H9 (cell line): Measurements from ENCODE around the gene CRK. TPM values are rescaled to one million over a fixed set of nuclear protein-coding genes. Genes with fewer than 3 reads are reported as not detected.
"Not testable (repeated sequence)": the region's sequence is repeated elsewhere in the genome, so short reads cannot be mapped to it uniquely, and the experiment has no call there.

Experiments
- DNase-seq: peaks from one replicate; pipeline ENCODE4 v3.0.0-alpha.2; 2017
- H2AFZ ChIP-seq: one replicate; pipeline ENCODE4 v1.6.1; 2013; ENCODE audit warnings: mild to moderate bottlenecking, low read length, control low read depth, moderate library complexity
- H2AK5ac ChIP-seq: 2 replicates; pipeline ENCODE4 v1.6.1; 2013; ENCODE audit warnings: low read length, control low read depth, mixed read lengths; ENCODE audit not compliant: insufficient read length
- H2BK120ac ChIP-seq: one replicate; pipeline ENCODE4 v1.6.1; 2013; ENCODE audit warnings: low read depth, mild to moderate bottlenecking, low read length, control low read depth, inconsistent platforms; ENCODE audit not compliant: poor library complexity, severe bottlenecking
- H2BK12ac ChIP-seq: 2 replicates; pipeline ENCODE4 v1.6.1; 2013; ENCODE audit warnings: low read length, control low read depth, mixed read lengths, low read depth; ENCODE audit not compliant: insufficient read length
- H2BK15ac ChIP-seq: 2 replicates; pipeline ENCODE4 v1.6.1; 2013; ENCODE audit warnings: low read depth, low read length, control low read depth
- H2BK20ac ChIP-seq: one replicate; pipeline ENCODE4 v1.6.1; 2013; ENCODE audit warnings: low read depth, mild to moderate bottlenecking, low read length, control low read depth, inconsistent platforms; ENCODE audit not compliant: poor library complexity, severe bottlenecking
- H2BK5ac ChIP-seq: 2 replicates; pipeline ENCODE4 v1.6.1; 2013; ENCODE audit warnings: low read length, control low read depth, mixed read lengths; ENCODE audit not compliant: insufficient read length
- H3K14ac ChIP-seq: 2 replicates; pipeline ENCODE4 v1.6.1; 2013; ENCODE audit warnings: low read length, control low read depth; ENCODE audit not compliant: insufficient read depth
- H3K18ac ChIP-seq: 2 replicates; pipeline ENCODE4 v1.6.1; 2013; ENCODE audit warnings: low read depth, mild to moderate bottlenecking, mixed read lengths, low read length, control low read depth; ENCODE audit not compliant: insufficient read length
- H3K23ac ChIP-seq: 2 replicates; pipeline ENCODE4 v1.6.1; 2013; ENCODE audit warnings: low read length, control low read depth, mixed read lengths, low read depth; ENCODE audit not compliant: insufficient read length
- H3K23me2 ChIP-seq: 2 replicates; pipeline ENCODE4 v1.6.1; 2013; ENCODE audit warnings: low read depth, mild to moderate bottlenecking, mixed read lengths, low read length, control low read depth; ENCODE audit not compliant: insufficient read length, poor library complexity, severe bottlenecking
- H3K27ac ChIP-seq: 2 replicates; pipeline ENCODE4 v1.5.1; 2013; ENCODE audit warnings: low read length, control low read depth, mixed read lengths, low read depth; ENCODE audit not compliant: insufficient read length
- H3K27me3 ChIP-seq: 2 replicates; pipeline ENCODE4 v1.6.1; 2013; ENCODE audit warnings: low read length, control low read depth, inconsistent platforms; ENCODE audit not compliant: insufficient read depth
- H3K4ac ChIP-seq: 2 replicates; pipeline ENCODE4 v1.6.1; 2013; ENCODE audit warnings: low read depth, mild to moderate bottlenecking, control low read depth, inconsistent platforms, low read length, moderate library complexity
- H3K4me1 ChIP-seq: 2 replicates; pipeline ENCODE4 v1.6.1; 2013; ENCODE audit warnings: low read length, control low read depth, inconsistent platforms; ENCODE audit not compliant: insufficient read depth
- H3K4me2 ChIP-seq: 2 replicates; pipeline ENCODE4 v1.6.1; 2013; ENCODE audit warnings: low read length, control low read depth, mixed read lengths; ENCODE audit not compliant: insufficient read length, insufficient read depth
- H3K56ac ChIP-seq: 2 replicates; pipeline ENCODE4 v1.6.1; 2013; ENCODE audit warnings: low read depth, mild to moderate bottlenecking, mixed read lengths, low read length, control low read depth; ENCODE audit not compliant: insufficient read length
- H3K79me1 ChIP-seq: 2 replicates; pipeline ENCODE4 v1.6.1; 2013; ENCODE audit warnings: low read depth, mild to moderate bottlenecking, moderate library complexity, low read length, control low read depth, inconsistent platforms; ENCODE audit not compliant: insufficient read depth, poor library complexity, severe bottlenecking
- H3K79me2 ChIP-seq: 2 replicates; pipeline ENCODE4 v1.6.1; 2013; ENCODE audit warnings: low read length, control low read depth, inconsistent platforms; ENCODE audit not compliant: insufficient read depth
- H3K9ac ChIP-seq: 2 replicates; pipeline ENCODE4 v1.6.1; 2013; ENCODE audit warnings: low read length, control low read depth, mixed read lengths; ENCODE audit not compliant: insufficient read length; ENCODE audit errors: extremely low read depth
- H3K9me3 ChIP-seq: one replicate; pipeline ENCODE4 v1.6.1; 2013; ENCODE audit warnings: low read depth, low read length, inconsistent platforms; ENCODE audit not compliant: control insufficient read depth
- H3T11ph ChIP-seq: one replicate; pipeline ENCODE4 v1.6.1; 2013; ENCODE audit warnings: mild to moderate bottlenecking, low read length, control low read depth, inconsistent platforms
- H4K20me1 ChIP-seq: one replicate; pipeline ENCODE4 v1.6.1; 2013; ENCODE audit not compliant: control insufficient read depth, insufficient read length, insufficient read depth
- H4K5ac ChIP-seq: 2 replicates; pipeline ENCODE4 v1.6.1; 2013; ENCODE audit warnings: low read depth, mild to moderate bottlenecking, mixed read lengths, low read length, control low read depth; ENCODE audit not compliant: insufficient read length
- H4K8ac ChIP-seq: replicated peaks from 2 replicates; pipeline ENCODE4 v1.6.1; 2013; ENCODE audit warnings: low read length, control low read depth, mixed read lengths, low read depth; ENCODE audit not compliant: insufficient read length
- H4K91ac ChIP-seq: 2 replicates; pipeline ENCODE4 v1.6.1; 2013; ENCODE audit warnings: low read depth, mild to moderate bottlenecking, moderate library complexity, mixed read lengths, low read length, control low read depth; ENCODE audit not compliant: insufficient read length
- H3K27ac Mint-ChIP-seq, 3 experiments: 2 replicates in 2 of 3; 3 replicates in 1 of 3; pipeline ENCODE4 v1.8.0; 2020 to 2021; ENCODE audit warnings: mixed read lengths in 3 of 3, mild to moderate bottlenecking in 1 of 3, moderate library complexity in 1 of 3
- H3K27me3 Mint-ChIP-seq: 2 replicates; pipeline ENCODE4 v1.8.0; 2021; ENCODE audit warnings: low read depth, mild to moderate bottlenecking, moderate library complexity, mixed read lengths
- H3K36me3 Mint-ChIP-seq, 3 experiments: 2 replicates in 2 of 3; 3 replicates in 1 of 3; pipeline ENCODE4 v1.8.0; 2020 to 2021; ENCODE audit warnings: low read depth in 3 of 3, mixed read lengths in 3 of 3; ENCODE audit not compliant: insufficient read depth in 1 of 3
- H3K4me1 Mint-ChIP-seq, 2 experiments: 2 replicates each; pipeline ENCODE4 v1.8.0; 2020; ENCODE audit warnings: mixed read lengths in 2 of 2
- H3K4me3 Mint-ChIP-seq, 2 experiments: 2 replicates in 1 of 2; 3 replicates in 1 of 2; pipeline ENCODE4 v1.8.0; 2020 to 2021; ENCODE audit warnings: mild to moderate bottlenecking in 2 of 2, mixed read lengths in 2 of 2, moderate library complexity in 1 of 2
- H3K9me3 Mint-ChIP-seq, 2 experiments: 2 replicates in 1 of 2; 3 replicates in 1 of 2; pipeline ENCODE4 v1.8.0; 2020; ENCODE audit warnings: mild to moderate bottlenecking in 2 of 2, mixed read lengths in 2 of 2, moderate library complexity in 1 of 2
- WGBS: extraction: QIAGEN DNeasy Blood & Tissue Kit; methylation state at CpG from one replicate; pipeline ENCODE4 v1.1.7; 2013; ENCODE audit warnings: missing lambda C conversion rate, low lambda C conversion rate, mixed read lengths; ENCODE audit not compliant: insufficient read length; ENCODE audit errors: extremely low coverage; 5-methylcytosine and 5-hydroxymethylcytosine counted together
- total RNA-seq: library from RNA; stranded (reverse); gene quantifications from 2 replicates; pipeline ENCODE4 v1.2.1, GENCODE V29; 2021
- TF ChIP-seq, protein P1 (sequence below): fragments of 200-600 bp; sonication (generic); conservative IDR thresholded peaks from 3 replicates; pipeline ENCODE4 v1.8.0; 2021; ENCODE audit warnings: antibody characterized with exemption, mild to moderate bottlenecking

The CRK gene
- total RNA-seq, 1 experiment from 2014 or later, result 58.9 TPM

- H3K4me1 ChIP-seq, result no peaks in the 10 kb centered on the region; the same call in 1 of the 2 replicates
- H3K36me3 Mint-ChIP-seq, result peaks cover 14 to 38% (median 25%) of the 10 kb centered on the region in 3 experiments; a peak in 6 of 7 replicates
- no peak overlapping the region for H2BK5ac ChIP-seq
- no CpG with 5 or more reads among the region's 5 CpGs for WGBS
- H3K79me1 ChIP-seq, result peaks cover 5% of the 10 kb centered on the region
- H3K14ac ChIP-seq, result no peak overlapping the region
- TF ChIP-seq, protein P1, sequence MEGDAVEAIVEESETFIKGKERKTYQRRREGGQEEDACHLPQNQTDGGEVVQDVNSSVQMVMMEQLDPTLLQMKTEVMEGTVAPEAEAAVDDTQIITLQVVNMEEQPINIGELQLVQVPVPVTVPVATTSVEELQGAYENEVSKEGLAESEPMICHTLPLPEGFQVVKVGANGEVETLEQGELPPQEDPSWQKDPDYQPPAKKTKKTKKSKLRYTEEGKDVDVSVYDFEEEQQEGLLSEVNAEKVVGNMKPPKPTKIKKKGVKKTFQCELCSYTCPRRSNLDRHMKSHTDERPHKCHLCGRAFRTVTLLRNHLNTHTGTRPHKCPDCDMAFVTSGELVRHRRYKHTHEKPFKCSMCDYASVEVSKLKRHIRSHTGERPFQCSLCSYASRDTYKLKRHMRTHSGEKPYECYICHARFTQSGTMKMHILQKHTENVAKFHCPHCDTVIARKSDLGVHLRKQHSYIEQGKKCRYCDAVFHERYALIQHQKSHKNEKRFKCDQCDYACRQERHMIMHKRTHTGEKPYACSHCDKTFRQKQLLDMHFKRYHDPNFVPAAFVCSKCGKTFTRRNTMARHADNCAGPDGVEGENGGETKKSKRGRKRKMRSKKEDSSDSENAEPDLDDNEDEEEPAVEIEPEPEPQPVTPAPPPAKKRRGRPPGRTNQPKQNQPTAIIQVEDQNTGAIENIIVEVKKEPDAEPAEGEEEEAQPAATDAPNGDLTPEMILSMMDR, result no peak
- H4K5ac ChIP-seq, result no peak overlapping the region
- no peak overlapping the region for H2AK5ac ChIP-seq
- no peak overlapping the region for H3K56ac ChIP-seq
- no peak overlapping the region for H3K4ac ChIP-seq
- no peaks in the 10 kb centered on the region for H4K20me1 ChIP-seq
- peak overlapping the region in 1 of 2 experiments; percentile 17; a peak in 1 of 5 replicates for H3K4me3 Mint-ChIP-seq
- H3K27ac Mint-ChIP-seq, result peak overlapping the region in 1 of 3 experiments; percentile 81; a peak in 2 of 7 replicates
- H3K4me1 Mint-ChIP-seq, result peaks cover 12 to 14% of the 10 kb centered on the region in 2 experiments
- no peak overlapping the region for H4K91ac ChIP-seq
- H3K23me2 ChIP-seq, result peaks cover 8% of the 10 kb centered on the region
- no peak overlapping the region for H3K18ac ChIP-seq
- no peaks in the 10 kb centered on the region; the same call in 1 of the 2 replicates for H3K27me3 Mint-ChIP-seq
- H2AFZ ChIP-seq, result no peak overlapping the region
- no peak overlapping the region for H2BK15ac ChIP-seq
- no peak overlapping the region for H3K4me2 ChIP-seq
- no peak overlapping the region for H2BK12ac ChIP-seq
- no peaks in the 10 kb centered on the region for H3K9me3 ChIP-seq
- no peak overlapping the region for H3T11ph ChIP-seq
- H2BK20ac ChIP-seq, result no peak overlapping the region
- H4K8ac ChIP-seq, result no peak overlapping the region
- no peak overlapping the region for H3K27ac ChIP-seq
- H3K27me3 ChIP-seq, result no peaks in the 10 kb centered on the region
- DNase-seq, result no peak
- no peak overlapping the region for H3K9ac ChIP-seq
- no peak overlapping the region for H2BK120ac ChIP-seq
- H3K23ac ChIP-seq, result no peak overlapping the region
- peaks cover 43% of the 10 kb centered on the region for H3K79me2 ChIP-seq
- no peaks in the 10 kb centered on the region for H3K9me3 Mint-ChIP-seq
These were observed 3.2 kb downstream of the CRK start for GRCh38 chr17:1452836-1453235.

GRCh38 chr17:1450261-1450660, 5.8 kb downstream of the CRK start:
- H3K36me3 Mint-ChIP-seq, result peaks cover 15 to 47% (median 25%) of the 10 kb centered on the region in 3 experiments; a peak in 6 of 7 replicates
- H4K5ac ChIP-seq, result not testable (repeated sequence)
- no CpG with 5 or more reads among the region's 21 CpGs for WGBS

More at GRCh38 chr17:1450261-1450660, 5.8 kb downstream of the CRK start:
- not testable (repeated sequence) for H2BK5ac ChIP-seq, H3K27ac ChIP-seq, H3K4me2 ChIP-seq, H3K27ac Mint-ChIP-seq, H3K9ac ChIP-seq, H4K8ac ChIP-seq, H3K14ac ChIP-seq, H4K91ac ChIP-seq, H2AFZ ChIP-seq, H4K20me1 ChIP-seq, H2BK120ac ChIP-seq, H2AK5ac ChIP-seq, H3T11ph ChIP-seq, H3K23me2 ChIP-seq, H3K4me3 Mint-ChIP-seq, H2BK20ac ChIP-seq, H2BK12ac ChIP-seq, H3K79me1 ChIP-seq, H3K23ac ChIP-seq, H3K4ac ChIP-seq, H3K4me1 ChIP-seq, H3K56ac ChIP-seq, H3K9me3 Mint-ChIP-seq, H2BK15ac ChIP-seq, H3K27me3 Mint-ChIP-seq, H3K9me3 ChIP-seq, H3K18ac ChIP-seq, DNase-seq, H3K27me3 ChIP-seq
- H3K79me2 ChIP-seq, result peaks cover 52% of the 10 kb centered on the region
- H3K4me1 Mint-ChIP-seq, result peaks cover 15 to 16% of the 10 kb centered on the region in 2 experiments
